AML-193 (cell line): ENCODE results near the gene SLC12A7.
"Not testable (repeated sequence)": the region's sequence is repeated elsewhere in the genome, so short reads cannot be mapped to it uniquely, and the experiment has no call there.

Experiments used
- DNase-seq, 2 experiments: peaks; one replicate each; lab custom pipeline; 2025; lab: John Stamatoyannopoulos, UW

Gene SLC12A7

GRCh38 chr5:1006656-1007071 is 105.2 kb downstream of the SLC12A7 start:
- no peak for DNase-seq

- no peak for DNase-seq
Observed at GRCh38 chr5:1005904-1006655, 105.8 kb downstream of the SLC12A7 start.

GRCh38 chr5:1005249-1005851 is 106.5 kb downstream of the SLC12A7 start:
- DNase-seq: no peak

- no peak for DNase-seq
Observed at GRCh38 chr5:1004461-1005248, 107.2 kb downstream of the SLC12A7 start.

- no peak for DNase-seq
Observed at GRCh38 chr5:1003296-1003937, 108.4 kb downstream of the SLC12A7 start.

GRCh38 chr5:1002836-1003235 is 109.0 kb downstream of the SLC12A7 start:
- no peak for DNase-seq

- no peak for DNase-seq
Observed at GRCh38 chr5:1002271-1002546, 109.7 kb downstream of the SLC12A7 start.

- no peak for DNase-seq
Observed at GRCh38 chr5:1001406-1002270, 110.2 kb downstream of the SLC12A7 start.

- DNase-seq: not testable (repeated sequence)
Observed at GRCh38 chr5:1000831-1001230, 111.0 kb downstream of the SLC12A7 start.
